Urinary bladder (tissue), 4 donors: ENCODE data around the gene PHF8. TPM values are rescaled to one million over a fixed set of nuclear protein-coding genes. Genes with fewer than 3 reads are reported as not detected.

Experiments used
- DNase-seq: peaks from one replicate; pipeline ENCODE4 v3.0.0-alpha.2; 2015; ENCODE audit errors: extremely low spot score
- H3K27ac ChIP-seq: one replicate; pipeline ENCODE4 v1.5.1; 2013; ENCODE audit warnings: low read depth, mild to moderate bottlenecking, moderate library complexity
- H3K36me3 ChIP-seq: one replicate; pipeline ENCODE4 v1.6.1; 2013; ENCODE audit warnings: mild to moderate bottlenecking, moderate library complexity; ENCODE audit not compliant: insufficient read depth
- H3K4me1 ChIP-seq: one replicate; pipeline ENCODE4 v1.6.1; 2013; ENCODE audit warnings: mild to moderate bottlenecking, moderate library complexity; ENCODE audit not compliant: insufficient read depth
- H3K4me3 ChIP-seq: one replicate; pipeline ENCODE4 v1.5.1; 2013; ENCODE audit warnings: low read depth, low read length
- WGBS: extraction: QIAGEN DNeasy Blood & Tissue Kit; methylation state at CpG from one replicate; pipeline ENCODE4 v1.1.7; 2013; 5-methylcytosine and 5-hydroxymethylcytosine counted together
- polyA plus RNA-seq: library from polyadenylated mRNA; stranded (reverse); fragments of 200-250 nt; gene quantifications from one replicate; pipeline ENCODE4 v1.2.3, GENCODE V29; 2013
- small RNA-seq: library from RNA; depleted of rRNA; stranded (forward); fragments of <200 nt; gene quantifications from one replicate; pipeline ENCODE3, GENCODE V24; 2014
- total RNA-seq: library from RNA; depleted of rRNA; stranded (reverse); fragments of >200 nt; gene quantifications from one replicate; pipeline ENCODE4 v1.2.3, GENCODE V29; 2014
- donor health status: healthy with polysubstance abuse.
- donor health status: healthy.

Gene PHF8
- total and polyA plus RNA-seq, 2 donors, result 11.8 to 20.1 TPM

DNA sequence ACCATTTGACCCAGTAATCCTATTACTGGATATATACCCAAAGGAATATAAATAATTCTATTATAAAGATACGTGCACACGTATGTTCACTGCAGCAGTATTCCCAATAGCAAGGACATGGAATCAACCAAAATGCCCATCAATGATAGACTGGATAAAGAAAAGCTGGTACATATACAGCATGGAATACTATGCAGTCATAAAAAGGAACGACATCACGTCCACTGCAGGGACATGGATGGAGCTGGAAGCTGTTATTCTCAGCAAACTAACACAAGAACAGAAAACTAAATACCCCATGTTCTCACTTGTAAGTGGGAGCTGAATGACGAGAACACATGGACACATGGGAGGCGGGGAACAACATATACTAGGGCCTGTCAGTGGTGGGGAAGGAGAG, 69.7 kb downstream of the PHF8 start:
- Histone ChIP-seq H3K36me3 (peaks cover 1% of the 10 kb centered on the region), H3K4me1 (no peaks in the 10 kb centered on the region), H3K27ac (no peak overlapping the region), H3K4me3 (no peak overlapping the region)
- 97% methylated on average over 6 of the region's 6 CpGs for WGBS
- no peak for DNase-seq

DNA sequence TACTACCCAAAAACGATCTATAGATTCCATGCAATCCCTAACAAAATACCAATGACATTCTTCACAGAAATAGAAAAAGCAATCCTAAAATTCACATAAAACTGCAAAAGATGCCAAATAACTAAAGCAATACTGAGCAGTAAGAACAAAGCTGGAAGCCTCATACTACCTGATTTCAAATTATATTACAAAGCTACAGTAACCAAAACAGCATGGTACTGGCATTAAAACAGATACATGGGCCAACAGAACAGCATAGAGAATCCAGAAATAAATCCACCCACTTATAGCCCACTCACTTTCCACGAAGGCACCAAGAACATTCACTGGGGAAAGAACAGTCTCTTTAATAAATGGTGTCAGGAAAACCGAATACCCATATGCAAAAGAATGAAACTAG, 74.7 kb downstream of the PHF8 start:
- Histone ChIP-seq H3K4me3 (no peak overlapping the region), H3K4me1 (no peaks in the 10 kb centered on the region), H3K27ac (no peak overlapping the region), H3K36me3 (peaks cover 1% of the 10 kb centered on the region)
- no peak for DNase-seq
- WGBS, result 100% methylated on average over 3 of the region's 3 CpGs

DNA sequence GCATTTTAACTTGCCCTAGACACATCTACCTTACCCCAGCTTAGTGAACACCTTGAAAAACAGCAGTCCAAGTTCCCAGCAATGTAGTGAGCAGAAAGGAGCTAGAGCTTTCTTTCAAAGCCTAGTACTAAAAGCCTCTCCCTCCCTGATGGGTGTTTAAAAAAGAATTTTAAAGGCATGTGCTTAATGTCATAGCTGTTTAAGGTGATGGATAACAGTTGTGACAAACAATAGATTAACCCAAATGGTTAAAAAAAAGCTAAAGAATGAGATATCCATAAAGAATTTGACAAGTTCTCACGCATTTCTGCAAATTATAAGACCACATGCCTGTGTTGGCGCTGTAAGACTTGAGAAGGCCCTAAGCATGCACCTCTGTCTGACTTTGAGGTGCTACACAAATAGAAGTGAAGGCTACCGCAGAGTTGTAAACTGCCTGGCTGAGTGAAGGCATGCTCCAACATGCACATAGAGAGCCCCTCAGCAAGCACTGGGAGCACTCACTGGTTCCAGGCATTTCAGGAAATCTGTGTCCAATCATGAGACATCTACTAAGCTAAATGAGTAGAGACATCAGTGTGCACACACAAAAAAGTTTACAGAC, 94.0 kb downstream of the PHF8 start:
- Histone ChIP-seq H3K36me3 (no peaks in the 10 kb centered on the region), H3K4me3 (no peak overlapping the region), H3K27ac (no peak overlapping the region), H3K4me1 (no peaks in the 10 kb centered on the region)
- no peak for DNase-seq
- WGBS, result 74% methylated on average over 3 of the region's 3 CpGs

DNA sequence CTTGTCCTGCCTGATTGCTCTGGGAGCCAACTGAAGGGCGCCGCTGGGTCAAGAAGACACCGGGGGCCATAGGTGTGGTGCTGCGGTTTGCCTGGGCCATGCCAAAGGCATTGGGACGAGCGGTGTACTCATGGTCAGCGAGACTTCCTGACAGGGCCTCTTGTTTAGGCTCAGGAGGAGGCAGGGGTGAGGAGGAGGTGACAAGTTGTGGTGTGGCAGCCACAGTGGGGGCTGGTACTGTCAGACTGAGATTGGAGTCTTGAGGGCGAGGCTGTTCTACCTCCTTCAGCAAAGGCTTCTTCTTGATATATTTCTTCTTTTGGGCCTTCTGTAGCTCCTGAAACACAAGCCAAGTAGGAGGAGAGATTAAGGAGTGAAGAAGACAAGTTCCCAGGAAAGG, 104.1 kb downstream of the PHF8 start:
- no peak overlapping the region for H3K4me3 ChIP-seq
- H3K27ac ChIP-seq, result no peak overlapping the region
- WGBS, result 98% methylated on average over 8 of the region's 8 CpGs
- no peaks in the 10 kb centered on the region for H3K4me1 ChIP-seq
- DNase-seq, result no peak
- no peaks in the 10 kb centered on the region for H3K36me3 ChIP-seq

DNA sequence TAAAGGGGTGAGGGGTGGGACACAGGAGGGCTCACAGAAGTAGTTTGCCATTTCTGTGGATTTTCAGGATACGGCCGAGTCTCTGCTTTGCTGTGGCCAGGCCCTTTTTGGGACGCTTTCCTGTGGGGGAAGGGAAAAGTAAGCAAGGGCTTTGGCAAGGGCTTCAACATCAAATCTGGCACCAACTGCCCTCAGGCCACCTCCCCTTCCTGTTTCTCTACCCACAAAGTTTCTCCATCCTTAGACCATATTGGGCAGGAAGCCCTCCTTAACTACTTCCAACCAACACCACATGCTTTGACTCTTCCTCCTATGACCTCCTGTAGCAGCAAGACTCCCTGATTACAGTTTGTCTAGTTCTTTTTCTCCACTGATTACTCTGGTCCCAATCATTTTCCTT, 105.1 kb downstream of the PHF8 start:
- WGBS, result 96% methylated on average over 3 of the region's 3 CpGs
- no peak for DNase-seq
- Histone ChIP-seq H3K27ac (no peak overlapping the region), H3K4me3 (no peak overlapping the region), H3K36me3 (no peaks in the 10 kb centered on the region), H3K4me1 (no peaks in the 10 kb centered on the region)

DNA sequence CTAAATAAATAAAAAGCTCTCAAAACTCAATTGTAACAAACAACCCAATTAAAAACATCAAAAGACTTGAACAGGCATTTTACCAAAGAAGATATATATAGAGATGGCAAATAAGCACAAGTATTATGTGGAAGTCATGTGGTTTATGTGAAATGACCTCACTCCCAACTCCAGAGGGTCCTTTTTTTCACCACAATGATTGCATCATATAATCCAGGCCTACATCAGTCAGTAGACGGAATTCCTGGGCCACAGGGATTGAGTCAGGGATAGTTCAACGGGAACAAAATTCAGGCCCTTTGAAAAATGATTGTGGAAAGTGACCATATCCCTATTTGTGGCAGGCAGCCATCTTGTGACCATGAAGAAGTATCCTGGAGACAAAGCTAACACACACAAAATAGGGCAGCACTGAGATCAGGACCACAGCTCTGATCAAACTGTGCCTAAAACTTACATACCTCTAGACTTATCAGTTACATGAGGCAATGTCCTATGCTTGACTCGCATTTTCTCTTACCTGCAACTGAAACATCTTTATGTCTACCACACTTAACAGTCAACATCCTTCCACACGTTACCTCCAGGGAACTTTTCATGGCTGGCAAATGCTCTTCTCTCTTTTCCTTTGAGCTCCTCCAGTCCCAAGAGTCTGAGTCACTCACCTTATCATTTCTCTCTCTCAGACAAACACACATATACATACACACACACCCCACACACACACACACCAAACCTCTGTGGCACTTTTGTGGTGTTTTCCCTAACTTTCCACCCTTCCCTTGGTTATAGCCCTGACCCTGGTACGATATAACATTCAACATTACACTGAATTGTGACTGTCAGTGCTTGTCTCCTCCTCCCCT, 113.5 kb downstream of the PHF8 start:
- 82% methylated on average over 5 of the region's 5 CpGs for WGBS
- Histone ChIP-seq H3K27ac (no peak overlapping the region), H3K36me3 (no peaks in the 10 kb centered on the region), H3K4me3 (no peak overlapping the region), H3K4me1 (no peaks in the 10 kb centered on the region)
- DNase-seq, result no peak

DNA sequence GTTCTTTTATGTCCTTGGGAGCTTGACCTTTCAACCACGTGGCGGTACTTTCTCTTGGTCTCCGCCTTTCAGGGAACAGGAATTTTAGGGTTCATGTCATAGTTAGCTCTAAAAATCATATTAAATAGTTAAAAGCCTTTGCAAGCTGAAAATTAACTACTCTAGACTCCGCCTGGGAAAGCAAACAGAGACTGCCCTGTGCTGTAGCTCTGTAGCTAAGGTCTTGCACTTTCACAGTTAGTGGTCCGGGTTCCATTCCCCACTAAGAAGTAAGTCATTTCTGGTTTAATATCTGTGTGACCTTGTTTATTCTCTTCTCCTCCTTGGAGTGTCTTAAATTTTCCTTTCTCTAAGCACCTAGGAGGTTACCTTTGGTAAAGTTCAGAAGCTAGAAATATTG, 118.2 kb downstream of the PHF8 start:
- Histone ChIP-seq H3K36me3 (no peaks in the 10 kb centered on the region), H3K27ac (no peak overlapping the region), H3K4me1 (no peaks in the 10 kb centered on the region), H3K4me3 (no peak overlapping the region)
- no peak for DNase-seq
- WGBS, result 68% methylated on average over 5 of the region's 5 CpGs

DNA sequence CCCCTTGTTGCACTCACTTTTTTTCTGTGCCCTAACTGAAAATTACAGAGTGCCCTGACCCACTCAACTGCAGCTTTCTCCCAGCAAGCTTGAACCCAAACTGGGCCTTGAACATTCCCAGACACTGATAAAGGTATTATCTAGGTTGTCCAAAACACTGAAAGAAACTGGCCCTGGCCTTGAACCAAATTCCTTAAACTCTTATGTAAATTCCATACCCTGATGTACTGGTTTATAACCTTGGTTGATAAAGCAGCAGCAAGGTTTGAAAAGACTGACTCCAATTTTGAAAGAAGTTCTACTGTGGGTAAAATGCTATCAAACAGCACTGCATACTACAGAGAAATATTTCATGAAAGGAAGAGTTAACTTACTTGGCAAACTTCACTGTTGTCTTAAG, 125.6 kb downstream of the PHF8 start:
- Histone ChIP-seq H3K27ac (no peak overlapping the region), H3K36me3 (no peaks in the 10 kb centered on the region), H3K4me1 (no peaks in the 10 kb centered on the region), H3K4me3 (no peak overlapping the region)
- no peak for DNase-seq

DNA sequence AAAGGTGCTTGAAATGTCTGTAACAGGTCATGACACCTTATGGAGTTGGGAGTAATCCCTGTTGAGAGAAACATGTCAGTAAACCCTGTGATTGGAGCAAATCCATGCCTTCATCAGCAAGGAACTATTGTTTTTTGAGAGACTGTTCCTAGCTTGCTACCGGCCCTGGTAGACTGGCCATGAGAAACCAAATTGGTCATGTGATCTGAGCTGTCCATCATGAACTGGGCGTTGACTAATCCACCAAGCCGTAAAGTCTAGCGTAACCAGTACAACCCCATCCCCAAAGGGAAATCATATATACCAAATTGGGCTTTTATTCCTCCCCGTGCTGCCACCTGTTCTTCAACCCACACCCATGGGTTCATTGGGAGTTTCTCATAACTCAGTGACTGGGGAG, 143.7 kb downstream of the PHF8 start:
- H3K4me1 ChIP-seq, result no peaks in the 10 kb centered on the region
- no peak overlapping the region for H3K27ac ChIP-seq
- no peaks in the 10 kb centered on the region for H3K36me3 ChIP-seq
- DNase-seq, result no peak
- no peak overlapping the region for H3K4me3 ChIP-seq
- WGBS, result 86% methylated on average over 5 of the region's 5 CpGs

DNA sequence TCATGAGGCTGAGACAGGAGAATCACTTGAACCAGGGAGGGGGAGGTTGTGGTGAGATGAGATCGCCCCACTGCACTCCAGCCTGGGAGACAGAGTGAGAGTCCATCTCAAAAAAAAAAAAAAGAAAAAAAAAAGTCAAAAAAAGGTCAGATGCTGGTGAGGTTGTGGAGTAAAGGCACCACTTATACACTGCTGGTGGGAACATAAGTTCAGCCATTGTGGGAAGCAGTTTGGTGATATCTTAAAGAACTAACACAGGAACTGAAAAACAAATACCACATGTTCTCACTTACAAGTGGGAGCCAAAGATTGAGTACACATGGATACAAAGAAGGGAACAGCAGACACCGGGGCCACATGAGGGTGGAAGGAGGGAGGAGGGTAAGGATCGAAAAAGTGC, 149.0 kb downstream of the PHF8 start:
- no peaks in the 10 kb centered on the region for H3K4me1 ChIP-seq
- no peaks in the 10 kb centered on the region for H3K36me3 ChIP-seq
- H3K4me3 ChIP-seq, result no peak overlapping the region
- 95% methylated on average over 3 of the region's 3 CpGs for WGBS
- no peak for DNase-seq
- no peak overlapping the region for H3K27ac ChIP-seq

Small RNA genes within 50 kb of the gene (small RNA-seq; reads per million reads assigned to genes)
- gene RNA5SP505, result 0.18 reads per million

Other genes with a start within 250 kb of the PHF8 start
- 9.0 TPM for gene FAM120C, start 138.8 kb upstream of the PHF8 start, total RNA-seq
- gene FAM120C, start 138.8 kb upstream of the PHF8 start, polyA plus RNA-seq, result 3.9 TPM